Colon (tissue), 2 donors: ENCODE results near the gene SPANXN1.
"Not testable (repeated sequence)": the region's sequence is repeated elsewhere in the genome, so short reads cannot be mapped to it uniquely, and the experiment has no call there.

Experiments used
- FAIRE-seq: peaks from 2 replicates; lab custom pipeline; 2012; peaks lifted over from hg19 to GRCh38; lab: Jason Lieb, UNC
- donor health status: control.
- donor health status: control.

The SPANXN1 gene

GRCh38 chrX:145247203-145247602, at the start of gene SPANXN1:
Gene SPANXN1, plus strand, starts transcription at chrX:145247503. Its CDS starts 84 bp downstream, at chrX:145247587.
- FAIRE-seq: not testable (repeated sequence)

- FAIRE-seq: no peak
These were observed 48.2 kb upstream of the SPANXN1 start for GRCh38 chrX:145199078-145199477.

GRCh38 chrX:145213504-145213903, 33.8 kb upstream of the SPANXN1 start:
- FAIRE-seq: peak; percentile 84

- FAIRE-seq: no peak
These were observed 44.9 kb downstream of the SPANXN1 start for GRCh38 chrX:145292218-145292617.
